Osteoblast (primary cell): ENCODE measurements around the gene NME1. TPM values are rescaled to one million over a fixed set of nuclear protein-coding genes. Genes with fewer than 3 reads are reported as not detected.

Experiments
- DNase-seq: peaks from one replicate; pipeline ENCODE4 v3.0.0; 2011; ENCODE audit warnings: low spot score, mixed read lengths; ENCODE audit not compliant: insufficient read length; ENCODE audit errors: missing footprints
- H2AFZ ChIP-seq: 2 replicates; pipeline ENCODE4 v1.6.0; 2011; ENCODE audit warnings: mild to moderate bottlenecking, low read length
- H3K27ac ChIP-seq: 2 replicates; pipeline ENCODE4 v1.5.1; 2011; ENCODE audit warnings: mild to moderate bottlenecking, low read depth, low read length, moderate library complexity
- H3K27me3 ChIP-seq: 2 replicates; pipeline ENCODE4 v1.6.0; 2012; ENCODE audit warnings: mild to moderate bottlenecking, control low read depth, inconsistent platforms, low read length, moderate library complexity; ENCODE audit not compliant: insufficient read depth
- H3K36me3 ChIP-seq: 2 replicates; pipeline ENCODE4 v1.5.1; 2011; ENCODE audit warnings: mild to moderate bottlenecking, low read length, control low read depth, moderate library complexity; ENCODE audit not compliant: insufficient read depth
- H3K4me1 ChIP-seq: 2 replicates; pipeline ENCODE4 v1.5.1; 2011; ENCODE audit warnings: mild to moderate bottlenecking, low read length, control low read depth, moderate library complexity; ENCODE audit not compliant: insufficient read depth
- H3K4me2 ChIP-seq: 2 replicates; pipeline ENCODE4 v1.6.0; 2011; ENCODE audit warnings: mild to moderate bottlenecking, low read length; ENCODE audit not compliant: insufficient read depth
- H3K4me3 ChIP-seq: fragments of 200-600 bp; sonication (generic); 3 replicates; pipeline ENCODE4 v1.5.1; 2012; ENCODE audit warnings: mild to moderate bottlenecking, low read length, inconsistent platforms; ENCODE audit not compliant: insufficient read depth
- H3K79me2 ChIP-seq: 2 replicates; pipeline ENCODE4 v1.6.0; 2012; ENCODE audit warnings: mild to moderate bottlenecking, low read length, control low read depth, inconsistent platforms; ENCODE audit not compliant: insufficient read depth
- H3K9me3 ChIP-seq: 2 replicates; pipeline ENCODE4 v1.5.1; 2011; ENCODE audit warnings: low read depth, low read length, control low read depth
- H4K20me1 ChIP-seq: 2 replicates; pipeline ENCODE4 v1.6.0; 2012; ENCODE audit warnings: mild to moderate bottlenecking, low read length, control low read depth; ENCODE audit not compliant: insufficient read depth
- CTCF ChIP-seq: IDR thresholded peaks from 2 replicates; pipeline ENCODE4 v1.5.1; 2011; ENCODE audit warnings: mild to moderate bottlenecking, low read depth, low read length, moderate library complexity; ENCODE audit errors: extremely low read depth
- total RNA-seq: library from RNA; depleted of rRNA; stranded (reverse); fragments of >200 nt; gene quantifications from 2 replicates; pipeline ENCODE4 v1.2.3, GENCODE V29; 2012

The NME1 gene
- total RNA-seq, 1 donor: 58.6 TPM

- Histone ChIP-seq H3K27me3 (no peaks in the 10 kb centered on the region), H2AFZ (no peak overlapping the region), H3K4me1 (peaks cover 34% of the 10 kb centered on the region), H3K4me2 (peak overlapping the region; percentile 96), H3K4me3 (peak overlapping the region; percentile 99), H4K20me1 (peaks cover 31% of the 10 kb centered on the region), H3K27ac (no peak overlapping the region), H3K36me3 (no peaks in the 10 kb centered on the region), H3K9me3 (no peaks in the 10 kb centered on the region), H3K79me2 (peaks cover 70% of the 10 kb centered on the region)
- DNase-seq: no peak
- TF ChIP-seq CTCF: no peak
Observed at GRCh38 chr17:51118330-51119195, 34.8 kb upstream of the NME1 start.

- Histone ChIP-seq H2AFZ (peak overlapping the region; percentile 80), H3K4me1 (peaks cover 34% of the 10 kb centered on the region), H3K36me3 (no peaks in the 10 kb centered on the region), H3K9me3 (no peaks in the 10 kb centered on the region), H3K4me3 (peak overlapping the region; percentile 99), H3K27ac (peak overlapping the region; percentile 93), H3K27me3 (no peaks in the 10 kb centered on the region), H4K20me1 (peaks cover 30% of the 10 kb centered on the region), H3K4me2 (peak overlapping the region; percentile 96), H3K79me2 (peaks cover 59% of the 10 kb centered on the region)
- DNase-seq: peak; percentile 92
- TF ChIP-seq CTCF: no peak
Observed at GRCh38 chr17:51119415-51120356, 33.7 kb upstream of the NME1 start.

GRCh38 chr17:51120357-51120738, 33.0 kb upstream of the NME1 start:
- Histone ChIP-seq H3K79me2 (peaks cover 52% of the 10 kb centered on the region), H3K27me3 (no peaks in the 10 kb centered on the region), H3K4me2 (peak overlapping the region; percentile 96), H3K36me3 (no peaks in the 10 kb centered on the region), H3K4me3 (peak overlapping the region; percentile 99), H3K9me3 (no peaks in the 10 kb centered on the region), H3K27ac (peak overlapping the region; percentile 93), H2AFZ (peak overlapping the region; percentile 80), H4K20me1 (peaks cover 29% of the 10 kb centered on the region), H3K4me1 (peaks cover 34% of the 10 kb centered on the region)
- TF ChIP-seq CTCF: no peak
- DNase-seq: peak; percentile 87
